Right lobe of liver (tissue), 6 donors: ENCODE measurements around the gene FAM110C. TPM values are rescaled to one million over a fixed set of nuclear protein-coding genes. Genes with fewer than 3 reads are reported as not detected.

Source experiments
- ATAC-seq, 4 donors: fragments of 200-7000 bp; cut with Tn5 transposase; one replicate each; pipeline ENCODE4 v1.9.1; 2020; ENCODE audit warnings: mild to moderate bottlenecking in 4 of 4, moderate library complexity in 4 of 4
- DNase-seq, 3 donors: peaks; one replicate each; pipeline ENCODE4 v3.0.0-alpha.2; 2020
- H3K27ac ChIP-seq, 3 donors: fragments of 200-600 bp; one replicate each; pipeline ENCODE4 v1.8.0; 2022
- H3K27me3 ChIP-seq, 2 donors: fragments of 200-600 bp; one replicate each; pipeline ENCODE4 v1.8.0; 2022
- H3K36me3 ChIP-seq, 4 donors: fragments of 200-600 bp; sonication (generic) in 1 of 4; one replicate each; pipeline versions ENCODE4 v1.5.1 to v1.8.0; 2017 to 2022; ENCODE audit warnings: control low read depth in 1 of 4
- H3K4me1 ChIP-seq, 4 donors: fragments of 200-600 bp; sonication (generic) in 1 of 4; one replicate each; pipeline versions ENCODE4 v1.5.1 to v1.8.0; 2017 to 2022; ENCODE audit warnings: control low read depth in 1 of 4
- H3K4me3 ChIP-seq, 3 donors: fragments of 200-600 bp; one replicate each; pipeline ENCODE4 v1.8.0; 2022
- H3K9me3 ChIP-seq, 4 donors: fragments of 200-600 bp; sonication (generic) in 1 of 4; one replicate each; pipeline versions ENCODE4 v1.5.1 to v1.8.0; 2017 to 2022; ENCODE audit warnings: control low read depth in 1 of 4
- CTCF ChIP-seq, 4 donors: fragments of 200-600 bp in 3 of 4; fragments of 450-650 bp in 1 of 4; IDR thresholded peaks; one replicate each; pipeline versions ENCODE4 v1.5.1 to v1.8.0; 2016 to 2022; ENCODE audit warnings: antibody characterized with exemption in 4 of 4, mild to moderate bottlenecking in 2 of 4
- POLR2A ChIP-seq: fragments of 450-650 bp; IDR thresholded peaks from one replicate; pipeline ENCODE4 v1.6.1; 2017; ENCODE audit warnings: antibody characterized with exemption, mild to moderate bottlenecking
- WGBS: methylation state at CpG from one replicate; pipeline ENCODE4 v1.1.6; 2018; ENCODE audit warnings: low coverage, low lambda C conversion rate; ENCODE audit not compliant: insufficient coverage; ENCODE audit errors: missing lambda C conversion rate; 5-methylcytosine and 5-hydroxymethylcytosine counted together
- intact Hi-C, 2 donors: fragments of 100-400 bp; cut with DNase I; formaldehyde crosslinking; loops; one replicate each; pipeline versions ENCODE4 v1.11.2 to v1.14.1; 2022
- total RNA-seq, 6 experiments: library from RNA; depleted of rRNA in 2 of 6; stranded (reverse); fragments of >200 nt in 2 of 6; fragmentation: NEBNext Ultra II Directional in 3 of 6; extraction: Animal tissue kit (Norgen Biotek cat#: 25700) in 3 of 6; gene quantifications; one replicate each; pipeline versions ENCODE4 v1.1.0 to v1.2.4, GENCODE V29; 2016 to 2023
- donor health status: DM: no; HTN: yes; CAD: no.
- donor health status: DM: no; HTN: no; CAD: no.
- donor health status: DM: no; HTN: no; CAD: no.
- donor health status: DM: no; HTN: yes; CAD: no.
- donor health status: DM: no; HTN: yes; CAD: no.

The FAM110C gene
- total RNA-seq, 6 experiments from 2014 or later, result 5.6 to 17.8 (median 8.8) TPM

- H3K4me3 ChIP-seq, result peak overlapping the region; percentile 78 to 86 (median 83)
- no peaks in the 10 kb centered on the region for H3K9me3 ChIP-seq
- WGBS, result 0% methylated on average over 7 of the region's 52 CpGs
- no peaks in the 10 kb centered on the region for H3K27me3 ChIP-seq
- H3K36me3 ChIP-seq, result peaks cover 0 to 3% (median 1%) of the 10 kb centered on the region in 4 donors
- TF ChIP-seq POLR2A (peak; percentile 89), CTCF (IDR thresholded peaks at IDR 0.05) (no peak)
- DNase-seq (no peak), ATAC-seq (peak in 1 of 4 donors; percentile 7)
- H3K27ac ChIP-seq, result peak overlapping the region; percentile 89 to 98 (median 92)
- intact Hi-C loops, result no loop called here
- H3K4me1 ChIP-seq, result peaks cover 0 to 43% (median 19%) of the 10 kb centered on the region in 4 donors
These were observed 204 bp downstream of the FAM110C start for GRCh38 chr2:46131-46470.

- Histone ChIP-seq H3K27me3 (no peaks in the 10 kb centered on the region), H3K36me3 (peaks cover 0 to 8% (median 3%) of the 10 kb centered on the region in 4 donors), H3K9me3 (no peaks in the 10 kb centered on the region), H3K27ac (peak overlapping the region; percentile 89 to 98 (median 92)), H3K4me3 (peak overlapping the region; percentile 78 to 86 (median 83)), H3K4me1 (peaks cover 0 to 48% (median 21%) of the 10 kb centered on the region in 4 donors)
- ATAC-seq (peak in 1 of 4 donors; percentile 4), DNase-seq (peak in 1 of 3 donors; percentile 33)
- TF ChIP-seq POLR2A, result no peak
- TF ChIP-seq CTCF (IDR thresholded peaks at IDR 0.05), result no peak
- intact Hi-C loops, result no loop called here
- WGBS, result 2% methylated on average over 32 of the region's 76 CpGs
These were observed 769 bp downstream of the FAM110C start for GRCh38 chr2:45342-46130.

GRCh38 chr2:44748-45341, 1.5 kb downstream of the FAM110C start:
- Histone ChIP-seq H3K9me3 (no peaks in the 10 kb centered on the region), H3K36me3 (peaks cover 0 to 10% (median 3%) of the 10 kb centered on the region in 4 donors), H3K4me1 (peaks cover 0 to 49% (median 22%) of the 10 kb centered on the region in 4 donors), H3K27ac (peak overlapping the region; percentile 89 to 98 (median 92)), H3K4me3 (peak overlapping the region; percentile 78 to 86 (median 83)), H3K27me3 (no peaks in the 10 kb centered on the region)
- DNase-seq (peak; percentile 73 to 85 (median 82)), ATAC-seq (peak; percentile 57 to 71 (median 61))
- 6% methylated on average over 6 of the region's 6 CpGs for WGBS
- TF ChIP-seq POLR2A (peak; percentile 77), CTCF (IDR thresholded peaks at IDR 0.05) (peak in 2 of 4 donors; percentile 22 to 23)
- intact Hi-C loops, result no loop called here

- WGBS, result 47% methylated on average over 4 of the region's 5 CpGs
- no peaks in the 10 kb centered on the region for H3K27me3 ChIP-seq
- TF ChIP-seq POLR2A (no peak), CTCF (IDR thresholded peaks at IDR 0.05) (no peak)
- peak overlapping the region in 1 of 3 donors; percentile 5 for H3K27ac ChIP-seq
- H3K9me3 ChIP-seq, result no peaks in the 10 kb centered on the region
- no peak for ATAC-seq
- intact Hi-C loops, result no loop called here
- no peak for DNase-seq
- H3K36me3 ChIP-seq, result peaks cover 0 to 14% (median 7%) of the 10 kb centered on the region in 4 donors
- peak overlapping the region in 1 of 3 donors; percentile 86 for H3K4me3 ChIP-seq
- H3K4me1 ChIP-seq, result peaks cover 0 to 57% (median 24%) of the 10 kb centered on the region in 4 donors
These were observed 3.5 kb downstream of the FAM110C start for GRCh38 chr2:42788-43187.
